Parathyroid adenoma (tissue), 2 donors: ENCODE measurements around the gene HLA-DRA.

Experiments used
- H2AFZ ChIP-seq: fragments of 300-600 bp; sonication (generic); one replicate; pipeline ENCODE4 v1.7.0; 2017; ENCODE audit warnings: antibody characterized with exemption, mild to moderate bottlenecking
- H3K27ac ChIP-seq: fragments of 300-600 bp; sonication (generic); one replicate; pipeline ENCODE4 v1.7.0; 2017
- H3K27me3 ChIP-seq: fragments of 300-600 bp; sonication (generic); one replicate; pipeline ENCODE4 v1.7.0; 2017; ENCODE audit warnings: low read length; ENCODE audit not compliant: control insufficient read depth, insufficient read depth
- H3K36me3 ChIP-seq: fragments of 300-600 bp; sonication (generic); one replicate; pipeline ENCODE4 v1.7.0; 2017; ENCODE audit warnings: low read length; ENCODE audit not compliant: control insufficient read depth, insufficient read depth
- H3K4me1 ChIP-seq: fragments of 300-600 bp; sonication (generic); one replicate; pipeline ENCODE4 v1.7.0; 2017; ENCODE audit warnings: control low read depth
- H3K4me2 ChIP-seq: fragments of 300-600 bp; sonication (generic); one replicate; pipeline ENCODE4 v1.7.0; 2017; ENCODE audit warnings: low read length
- H3K4me3 ChIP-seq: fragments of 300-600 bp; sonication (generic); one replicate; pipeline ENCODE4 v1.7.0; 2017; ENCODE audit warnings: low read depth, low read length
- H3K79me2 ChIP-seq: fragments of 300-600 bp; sonication (generic); one replicate; pipeline ENCODE4 v1.7.0; 2017; ENCODE audit warnings: control low read depth
- H3K9ac ChIP-seq: fragments of 300-600 bp; sonication (generic); one replicate; pipeline ENCODE4 v1.7.0; 2017; ENCODE audit warnings: mild to moderate bottlenecking
- H3K9me3 ChIP-seq: fragments of 300-600 bp; sonication (generic); one replicate; pipeline ENCODE4 v1.7.0; 2017; ENCODE audit warnings: low read length; ENCODE audit not compliant: control insufficient read depth
- CTCF ChIP-seq: fragments of 300-600 bp; sonication (generic); IDR thresholded peaks from one replicate; pipeline ENCODE4 v1.7.0; 2017; ENCODE audit warnings: antibody characterized with exemption, mild to moderate bottlenecking
- donor health status: primary hyperparathyroidism.

The HLA-DRA gene

DNA sequence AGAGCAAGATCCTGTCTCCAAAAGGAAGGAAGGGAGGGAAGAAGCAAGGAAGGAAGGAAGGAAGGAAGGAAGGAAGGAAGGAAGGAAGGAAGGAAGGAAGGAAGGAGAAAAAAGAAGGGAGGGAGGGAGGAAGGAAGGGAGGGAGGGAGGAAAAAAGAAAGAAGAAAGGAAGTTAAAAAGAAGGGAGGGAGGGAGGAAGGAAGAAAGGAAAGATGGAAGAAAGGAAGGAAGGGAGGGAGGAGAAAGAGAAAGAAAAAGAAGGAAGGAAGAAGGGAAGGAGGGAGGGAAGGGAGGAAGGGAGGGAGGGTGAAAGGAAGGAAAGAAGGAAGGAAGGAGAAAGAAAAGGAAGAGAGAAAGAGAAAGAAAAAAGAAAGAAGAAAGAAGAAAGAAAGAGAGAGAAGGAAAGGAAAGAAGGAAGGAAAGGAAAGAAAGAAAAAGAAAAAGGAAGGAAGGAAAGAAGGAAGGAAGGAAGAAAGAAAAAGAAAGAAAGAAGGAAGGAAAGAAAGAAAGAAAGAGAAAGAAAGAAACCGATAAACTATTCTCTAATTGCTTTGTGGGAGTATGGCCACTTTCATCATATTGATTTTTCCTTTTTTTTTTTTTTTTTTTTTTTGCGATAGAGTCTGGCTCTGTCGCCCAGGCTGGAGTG is 9.5 kb downstream of the HLA-DRA start:
- no peaks in the 10 kb centered on the region for H3K27me3 ChIP-seq
- no peak overlapping the region for H3K27ac ChIP-seq
- no peaks in the 10 kb centered on the region for H3K36me3 ChIP-seq
- H3K9me3 ChIP-seq, result no peaks in the 10 kb centered on the region
- no peak overlapping the region for H3K9ac ChIP-seq
- H3K4me1 ChIP-seq, result no peaks in the 10 kb centered on the region
- H2AFZ ChIP-seq, result no peak overlapping the region
- no peak for TF ChIP-seq CTCF
- H3K79me2 ChIP-seq, result no peaks in the 10 kb centered on the region
- no peak overlapping the region for H3K4me3 ChIP-seq
- H3K4me2 ChIP-seq, result no peak overlapping the region

DNA sequence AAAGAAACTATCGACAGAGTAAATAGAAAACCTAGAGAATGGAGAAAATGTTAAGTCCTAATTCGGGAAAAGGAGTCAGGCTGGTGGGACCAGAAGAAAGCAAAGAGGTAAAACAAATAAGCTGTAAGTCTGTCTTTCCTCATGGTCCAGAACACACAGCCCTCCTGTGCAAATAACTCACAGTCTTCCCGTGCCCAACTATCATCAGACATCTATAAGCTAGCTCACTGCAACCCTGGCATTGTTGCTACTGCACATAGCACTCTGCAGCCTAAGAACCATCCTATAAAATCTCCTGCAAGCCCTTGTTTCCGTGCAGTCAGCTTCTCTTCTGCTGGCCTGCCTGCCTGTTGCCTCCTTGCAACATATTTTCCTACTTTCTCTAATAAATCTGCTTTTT is 17.4 kb downstream of the HLA-DRA start:
- Histone ChIP-seq H3K27ac (no peak overlapping the region), H3K4me1 (no peaks in the 10 kb centered on the region), H3K9ac (no peak overlapping the region), H3K79me2 (no peaks in the 10 kb centered on the region), H3K4me3 (no peak overlapping the region), H3K4me2 (no peak overlapping the region), H3K27me3 (no peaks in the 10 kb centered on the region), H3K9me3 (no peaks in the 10 kb centered on the region), H2AFZ (no peak overlapping the region), H3K36me3 (no peaks in the 10 kb centered on the region)
- no peak for TF ChIP-seq CTCF

DNA sequence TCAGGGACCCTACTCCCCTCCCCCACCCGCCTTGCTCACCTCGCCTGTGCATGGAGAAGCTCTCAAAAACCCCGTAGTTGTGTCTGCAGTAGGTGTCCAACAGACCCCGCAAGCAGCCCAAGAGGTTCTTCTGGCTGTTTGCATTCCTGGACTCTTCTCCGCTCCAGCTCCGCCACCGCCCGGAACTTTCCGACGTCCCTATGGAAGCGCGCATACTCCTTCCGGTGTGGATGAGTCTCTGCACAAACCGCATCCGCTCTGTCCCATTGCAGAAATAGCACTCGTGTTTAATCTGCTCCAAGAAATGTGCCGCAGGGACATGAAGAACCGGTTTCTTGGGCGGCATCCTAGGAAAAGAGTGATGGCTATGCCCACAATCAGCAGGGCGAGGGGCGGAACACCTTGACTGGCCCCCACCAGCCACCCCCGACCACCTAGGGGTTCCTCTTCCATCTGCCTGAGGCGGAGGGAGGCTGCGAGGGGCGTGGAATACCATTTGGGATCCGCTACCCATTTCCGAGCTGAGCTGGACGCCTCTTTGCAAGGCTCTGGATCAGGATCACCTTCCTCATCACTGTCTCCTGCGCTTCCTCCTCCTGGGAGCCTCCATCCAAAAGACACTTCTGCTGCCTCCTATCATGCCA is 20.2 kb downstream of the HLA-DRA start:
- Histone ChIP-seq H3K9me3 (no peaks in the 10 kb centered on the region), H3K27me3 (no peaks in the 10 kb centered on the region), H3K4me2 (no peak overlapping the region), H3K4me1 (no peaks in the 10 kb centered on the region), H3K79me2 (no peaks in the 10 kb centered on the region), H3K4me3 (no peak overlapping the region), H2AFZ (peak overlapping the region; percentile 25), H3K9ac (no peak overlapping the region), H3K27ac (no peak overlapping the region), H3K36me3 (no peaks in the 10 kb centered on the region)
- TF ChIP-seq CTCF, result no peak

DNA sequence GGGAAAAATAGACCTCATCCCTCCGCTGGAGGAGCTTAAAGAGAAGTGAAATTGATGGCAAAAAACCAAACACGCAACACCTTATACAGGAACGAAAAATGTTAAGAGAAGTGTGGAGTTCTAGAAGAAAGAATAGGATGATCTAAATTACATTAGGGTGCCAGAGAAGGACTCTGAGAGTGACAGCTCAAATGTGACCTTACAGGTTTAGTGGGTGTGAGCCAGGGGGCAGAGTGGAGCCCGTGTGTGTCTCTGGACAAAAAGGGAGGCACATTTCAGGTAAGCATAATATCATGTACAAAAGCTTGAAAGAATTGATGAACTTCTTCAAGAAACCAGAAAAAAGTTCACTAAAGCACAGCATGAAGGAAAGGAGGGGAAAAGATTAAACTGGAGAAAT is 20.8 kb downstream of the HLA-DRA start:
- Histone ChIP-seq H3K27me3 (no peaks in the 10 kb centered on the region), H3K79me2 (no peaks in the 10 kb centered on the region), H3K4me2 (no peak overlapping the region), H3K36me3 (no peaks in the 10 kb centered on the region), H3K4me1 (no peaks in the 10 kb centered on the region), H2AFZ (peak overlapping the region; percentile 15), H3K9ac (no peak overlapping the region), H3K4me3 (no peak overlapping the region), H3K27ac (no peak overlapping the region), H3K9me3 (no peaks in the 10 kb centered on the region)
- TF ChIP-seq CTCF, result no peak

DNA sequence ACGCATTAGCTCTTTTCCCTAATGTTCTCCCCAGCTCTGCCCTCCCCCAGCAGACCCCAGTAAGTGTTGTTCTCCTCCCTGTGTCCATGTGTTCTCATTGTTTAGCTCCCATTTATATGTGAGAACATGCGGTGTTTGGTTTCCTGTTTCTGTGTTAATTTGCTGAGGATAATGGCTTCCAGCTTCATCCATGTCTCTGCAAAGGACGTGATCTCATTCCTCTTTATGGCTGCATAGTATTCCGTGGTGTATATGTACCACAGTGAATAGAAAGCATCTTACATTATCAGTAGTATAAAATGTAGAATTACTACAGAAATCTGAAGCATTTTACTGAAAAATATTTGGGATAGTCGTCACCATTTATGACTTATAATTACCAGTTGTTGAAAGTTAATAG is 21.8 kb downstream of the HLA-DRA start:
- H3K27me3 ChIP-seq, result no peaks in the 10 kb centered on the region
- no peak overlapping the region for H3K4me3 ChIP-seq
- no peak for TF ChIP-seq CTCF
- H3K27ac ChIP-seq, result no peak overlapping the region
- no peak overlapping the region for H3K9ac ChIP-seq
- H3K4me1 ChIP-seq, result no peaks in the 10 kb centered on the region
- no peak overlapping the region for H2AFZ ChIP-seq
- H3K9me3 ChIP-seq, result no peaks in the 10 kb centered on the region
- no peaks in the 10 kb centered on the region for H3K36me3 ChIP-seq
- H3K4me2 ChIP-seq, result no peak overlapping the region
- no peaks in the 10 kb centered on the region for H3K79me2 ChIP-seq
